ENCODE results near the gene CD6. TPM values are rescaled to one million over a fixed set of nuclear protein-coding genes. Genes with fewer than 3 reads are reported as not detected.

The CD6 gene
- total RNA-seq, 4 donors from 2014 or later: 0.16 to 0.25 TPM; not detected in 2

GRCh38 chr11:60982184-60982583 lies 10.7 kb downstream of the CD6 start:
- ATAC-seq: no peak
- H3K4me3 ChIP-seq: no peak overlapping the region
- no peak for DNase-seq
- H3K36me3 ChIP-seq: no peaks in the 10 kb centered on the region
- no peaks in the 10 kb centered on the region for H3K4me1 ChIP-seq
- TF ChIP-seq CTCF (IDR thresholded peaks at IDR 0.05 in 4 of 5, conservative IDR thresholded peaks at IDR 0.05 in 1 of 5) (no peak), POLR2A (IDR thresholded peaks at IDR 0.05) (no peak)
- H3K9me3 ChIP-seq: no peaks in the 10 kb centered on the region
- H3K27ac ChIP-seq: no peak overlapping the region
- in situ Hi-C loops (cut with MboI; ENCODE audit: low sequenced_read_pairs in 4 of 4) (loop anchor here in 1 of 4 donors (25.0 kb wide), 1 partner anchor 105 kb away; no protein-coding TSS in a partner anchor), intact Hi-C loops (cut with DNase I; ENCODE audit: low total_unique reads) (no loop called here)
- no peaks in the 10 kb centered on the region for H3K27me3 ChIP-seq

- no peak for ATAC-seq
- H3K36me3 ChIP-seq: no peaks in the 10 kb centered on the region
- H3K4me1 ChIP-seq: no peaks in the 10 kb centered on the region
- no peak overlapping the region for H3K4me3 ChIP-seq
- TF ChIP-seq CTCF (IDR thresholded peaks at IDR 0.05 in 4 of 5, conservative IDR thresholded peaks at IDR 0.05 in 1 of 5) (no peak), POLR2A (IDR thresholded peaks at IDR 0.05) (no peak)
- intact Hi-C loops (cut with DNase I; ENCODE audit: low total_unique reads): no loop called here
- H3K9me3 ChIP-seq: no peaks in the 10 kb centered on the region
- no peaks in the 10 kb centered on the region for H3K27me3 ChIP-seq
- no peak for DNase-seq
- H3K27ac ChIP-seq: no peak overlapping the region
- in situ Hi-C loops (cut with MboI; ENCODE audit: low sequenced_read_pairs in 4 of 4): loop anchor here in 1 of 4 donors (25.0 kb wide), 1 partner anchor 103 kb away; no protein-coding TSS in a partner anchor
Measured at GRCh38 chr11:60984149-60984548, 12.7 kb downstream of the CD6 start.

- Histone ChIP-seq H3K27ac (no peak overlapping the region), H3K36me3 (no peaks in the 10 kb centered on the region), H3K9me3 (no peaks in the 10 kb centered on the region), H3K4me1 (no peaks in the 10 kb centered on the region), H3K4me3 (no peak overlapping the region), H3K27me3 (no peaks in the 10 kb centered on the region)
- TF ChIP-seq POLR2A (IDR thresholded peaks at IDR 0.05) (no peak), CTCF (IDR thresholded peaks at IDR 0.05 in 4 of 5, conservative IDR thresholded peaks at IDR 0.05 in 1 of 5) (no peak)
- DNase-seq (no peak), ATAC-seq (no peak)
- intact Hi-C loops (cut with DNase I; ENCODE audit: low total_unique reads): no loop called here
- in situ Hi-C loops (cut with MboI; ENCODE audit: low sequenced_read_pairs in 4 of 4): loop anchor here in 1 of 4 donors (25.0 kb wide), 1 partner anchor 103 kb away; no protein-coding TSS in a partner anchor
Measured at GRCh38 chr11:60984636-60985035, 13.2 kb downstream of the CD6 start.

DNA sequence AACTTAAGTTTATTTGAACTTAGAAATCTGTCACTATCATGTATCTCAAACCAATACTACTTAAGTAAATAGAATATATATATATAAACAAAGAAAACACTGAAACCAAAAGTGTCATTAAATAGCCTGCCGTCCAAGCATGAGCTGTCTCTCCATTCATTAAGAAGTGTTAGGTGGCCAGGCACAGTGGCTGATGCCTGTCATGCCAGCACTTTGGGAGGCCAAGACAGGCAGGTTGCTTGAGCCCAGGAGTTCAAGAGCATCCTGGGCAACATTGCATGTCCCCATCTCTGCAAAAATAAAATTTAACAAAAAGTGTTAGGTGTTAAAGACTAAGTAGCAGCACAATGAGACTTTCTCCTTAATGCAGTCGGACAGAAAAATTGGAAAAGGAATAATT lies 14.0 kb downstream of the CD6 start:
- TF ChIP-seq CTCF (IDR thresholded peaks at IDR 0.05 in 4 of 5, conservative IDR thresholded peaks at IDR 0.05 in 1 of 5) (no peak), POLR2A (IDR thresholded peaks at IDR 0.05) (no peak)
- Histone ChIP-seq H3K36me3 (no peaks in the 10 kb centered on the region), H3K27ac (no peak overlapping the region), H3K4me1 (no peaks in the 10 kb centered on the region), H3K9me3 (no peaks in the 10 kb centered on the region), H3K4me3 (no peak overlapping the region), H3K27me3 (no peaks in the 10 kb centered on the region)
- intact Hi-C loops (cut with DNase I; ENCODE audit: low total_unique reads): no loop called here
- DNase-seq (no peak), ATAC-seq (no peak)
- in situ Hi-C loops (cut with MboI; ENCODE audit: low sequenced_read_pairs in 4 of 4): loop anchor here in 1 of 4 donors (25.0 kb wide), 1 partner anchor 102 kb away; no protein-coding TSS in a partner anchor
